ENCODE results near the gene ARL14EPL.

DNA sequence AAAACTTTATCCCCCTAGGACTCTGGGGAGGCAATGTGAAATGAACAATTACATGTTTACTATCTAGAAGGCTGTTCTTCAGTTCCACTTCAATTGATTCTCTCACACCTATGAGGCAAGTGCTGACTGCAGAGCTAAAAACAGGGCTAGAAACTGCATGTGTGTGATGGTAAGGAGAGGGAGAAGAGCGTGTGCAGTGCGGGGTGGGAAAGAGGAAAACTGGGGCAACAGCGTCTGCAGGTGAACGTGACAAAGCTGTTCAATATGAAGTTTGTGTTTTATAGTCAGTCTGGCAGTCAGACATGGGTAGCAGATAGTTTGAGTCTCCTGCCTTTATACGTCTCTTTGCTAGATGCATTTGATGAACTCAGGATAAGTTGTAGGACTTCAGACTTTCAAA lies 45.9 kb downstream of the ARL14EPL start:
- TF ChIP-seq BHLHE40 (IDR thresholded peaks at IDR 0.05; ENCODE audit: borderline replicate concordance) (no peak), FOXK2 (IDR thresholded peaks at IDR 0.05) (no peak), LEF1 (IDR thresholded peaks at IDR 0.05; ENCODE audit: borderline replicate concordance) (no peak), NFRKB (IDR thresholded peaks at IDR 0.05) (no peak), CTBP1 (IDR thresholded peaks at IDR 0.05; ENCODE audit: borderline replicate concordance) (no peak), ARNT (IDR thresholded peaks at IDR 0.05) (no peak), FOXA1 (IDR thresholded peaks at IDR 0.05) (no peak)

All from HEK293T (cell line).